ENCODE measurements around the gene FAM171A2.

The FAM171A2 gene

DNA sequence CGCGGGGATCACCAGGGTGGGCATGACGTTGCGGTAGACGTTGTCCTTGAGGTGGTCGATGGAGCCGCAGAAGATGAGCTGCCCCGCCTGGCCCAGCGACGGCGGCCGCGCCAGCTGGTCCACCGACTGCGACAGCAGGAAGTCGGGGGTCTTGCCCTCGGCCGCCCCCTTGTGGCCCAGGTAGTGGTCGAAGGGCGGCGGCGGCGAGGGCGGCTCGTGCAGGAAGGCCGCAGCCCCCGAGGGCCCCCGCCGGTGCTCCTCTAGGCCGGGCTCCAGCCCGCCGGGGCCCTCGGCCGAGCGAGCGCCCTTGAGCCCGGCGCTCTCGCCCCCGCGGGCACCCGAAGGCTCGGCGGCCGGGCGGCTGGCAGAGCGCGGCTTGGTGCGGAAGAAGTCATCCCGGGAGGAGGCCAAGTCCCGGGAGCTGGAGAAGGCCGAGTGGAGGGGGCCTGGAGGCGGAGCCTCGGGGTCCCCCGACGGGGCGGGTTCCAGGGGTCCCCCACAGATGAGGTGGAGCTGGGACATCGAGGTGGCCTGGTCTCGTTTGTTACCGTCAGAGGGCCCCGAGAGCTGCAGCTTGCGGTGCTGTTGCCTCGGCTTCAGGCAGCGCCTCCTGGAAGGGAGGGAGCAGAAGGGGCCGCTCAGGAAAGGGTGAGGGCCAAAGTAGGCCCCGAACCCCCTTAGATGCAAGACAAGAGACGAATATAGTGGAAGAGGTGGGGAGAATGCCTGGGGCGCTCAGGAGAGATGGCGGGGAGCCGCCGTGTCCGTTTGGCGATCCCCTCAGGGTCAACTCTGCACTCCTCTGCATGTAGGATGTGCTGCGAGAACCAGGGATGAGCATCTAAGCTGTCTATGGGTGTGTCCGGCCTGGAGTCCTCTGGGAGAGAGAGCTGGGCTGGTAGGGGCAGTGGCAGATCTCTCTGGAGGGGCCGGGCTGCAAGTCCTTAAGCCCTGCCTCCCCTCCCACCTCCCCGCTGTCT lies 8.8 kb downstream of the FAM171A2 start:
- DNase-seq: no peak
- no peak overlapping the region for H3K4me3 ChIP-seq (ENCODE audit: low read length)

DNA sequence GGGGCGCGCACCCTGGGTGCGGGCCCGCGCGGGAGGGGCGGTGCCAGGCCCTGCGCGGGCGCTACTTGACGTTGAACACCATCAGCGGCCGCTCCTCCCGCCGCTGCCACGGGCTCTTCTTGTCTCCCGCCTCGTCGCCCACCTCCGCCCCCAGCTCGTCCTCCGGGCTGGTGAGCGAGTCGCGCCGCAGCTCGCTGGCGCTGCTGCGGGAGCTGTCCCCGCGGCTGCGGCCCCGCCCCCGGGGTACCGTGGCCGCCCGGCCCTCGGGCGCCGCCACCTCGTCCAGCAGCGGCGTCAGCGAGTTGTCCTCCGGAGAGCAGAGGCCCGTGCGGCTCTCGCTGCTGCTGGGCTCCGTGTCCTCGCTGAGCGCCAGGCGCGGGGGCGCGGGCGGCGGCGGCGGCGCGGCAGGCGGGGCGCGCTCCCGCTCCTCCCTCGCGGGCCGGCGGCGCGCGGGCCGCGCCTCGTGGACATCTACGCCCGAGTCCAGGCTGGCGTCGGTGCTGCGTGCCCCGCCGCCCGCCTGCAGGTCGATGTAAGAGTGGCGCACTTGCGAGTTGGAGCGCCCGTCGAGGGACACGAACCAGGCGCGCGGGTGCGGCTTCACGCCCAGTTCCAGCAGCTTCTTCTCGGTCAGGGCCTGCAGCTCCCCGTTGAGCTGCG lies 9.9 kb downstream of the FAM171A2 start:
- TF ChIP-seq EZH2 (optimal IDR thresholded peaks at IDR 0.05; ENCODE audit: low read depth, low read length) (no peak), EZH2phosphoT487 (IDR thresholded peaks at IDR 0.05; ENCODE audit: low read length) (no peak)
- TF ChIP-seq, protein P1, sequence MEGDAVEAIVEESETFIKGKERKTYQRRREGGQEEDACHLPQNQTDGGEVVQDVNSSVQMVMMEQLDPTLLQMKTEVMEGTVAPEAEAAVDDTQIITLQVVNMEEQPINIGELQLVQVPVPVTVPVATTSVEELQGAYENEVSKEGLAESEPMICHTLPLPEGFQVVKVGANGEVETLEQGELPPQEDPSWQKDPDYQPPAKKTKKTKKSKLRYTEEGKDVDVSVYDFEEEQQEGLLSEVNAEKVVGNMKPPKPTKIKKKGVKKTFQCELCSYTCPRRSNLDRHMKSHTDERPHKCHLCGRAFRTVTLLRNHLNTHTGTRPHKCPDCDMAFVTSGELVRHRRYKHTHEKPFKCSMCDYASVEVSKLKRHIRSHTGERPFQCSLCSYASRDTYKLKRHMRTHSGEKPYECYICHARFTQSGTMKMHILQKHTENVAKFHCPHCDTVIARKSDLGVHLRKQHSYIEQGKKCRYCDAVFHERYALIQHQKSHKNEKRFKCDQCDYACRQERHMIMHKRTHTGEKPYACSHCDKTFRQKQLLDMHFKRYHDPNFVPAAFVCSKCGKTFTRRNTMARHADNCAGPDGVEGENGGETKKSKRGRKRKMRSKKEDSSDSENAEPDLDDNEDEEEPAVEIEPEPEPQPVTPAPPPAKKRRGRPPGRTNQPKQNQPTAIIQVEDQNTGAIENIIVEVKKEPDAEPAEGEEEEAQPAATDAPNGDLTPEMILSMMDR (IDR thresholded peaks at IDR 0.05; ENCODE audit: low read length): no peak
- H3K36me3 ChIP-seq (replicated peaks; ENCODE audit: insufficient read depth, low read length): no peaks in the 10 kb centered on the region

More for the DNA sequence above, 8.8 kb downstream of the FAM171A2 start:
- Histone ChIP-seq H3K36me3 (replicated peaks; ENCODE audit: insufficient read depth, low read length) (no peaks in the 10 kb centered on the region), H3K4me1 (ENCODE audit: low read length) (peaks cover 11% of the 10 kb centered on the region), H3K9me3 (replicated peaks; ENCODE audit: insufficient read depth, low read length) (no peaks in the 10 kb centered on the region), H3K9me2 (replicated peaks; ENCODE audit: insufficient read depth, low read length) (no peaks in the 10 kb centered on the region), H3K27me3 (replicated peaks; ENCODE audit: insufficient read depth, low read length) (no peaks in the 10 kb centered on the region), H3K79me2 (ENCODE audit: low read length) (no peaks in the 10 kb centered on the region), H4K20me1 (ENCODE audit: insufficient read depth, low read length) (no peaks in the 10 kb centered on the region), H3K27ac (ENCODE audit: low read length) (no peak overlapping the region), H3K9ac (ENCODE audit: low read length) (no peak overlapping the region), H3K4me2 (ENCODE audit: low read depth, low read length) (no peak overlapping the region), H2AFZ (ENCODE audit: low read length) (no peak overlapping the region), H3F3A (ENCODE audit: insufficient read depth, low read length) (peaks cover 6% of the 10 kb centered on the region)
- no peak for TF ChIP-seq EZH2phosphoT487 (IDR thresholded peaks at IDR 0.05; ENCODE audit: low read length)
- TF ChIP-seq, protein P1 (IDR thresholded peaks at IDR 0.05; ENCODE audit: low read length): no peak
- no peak for TF ChIP-seq EZH2 (optimal IDR thresholded peaks at IDR 0.05; ENCODE audit: low read depth, low read length)

DNA sequence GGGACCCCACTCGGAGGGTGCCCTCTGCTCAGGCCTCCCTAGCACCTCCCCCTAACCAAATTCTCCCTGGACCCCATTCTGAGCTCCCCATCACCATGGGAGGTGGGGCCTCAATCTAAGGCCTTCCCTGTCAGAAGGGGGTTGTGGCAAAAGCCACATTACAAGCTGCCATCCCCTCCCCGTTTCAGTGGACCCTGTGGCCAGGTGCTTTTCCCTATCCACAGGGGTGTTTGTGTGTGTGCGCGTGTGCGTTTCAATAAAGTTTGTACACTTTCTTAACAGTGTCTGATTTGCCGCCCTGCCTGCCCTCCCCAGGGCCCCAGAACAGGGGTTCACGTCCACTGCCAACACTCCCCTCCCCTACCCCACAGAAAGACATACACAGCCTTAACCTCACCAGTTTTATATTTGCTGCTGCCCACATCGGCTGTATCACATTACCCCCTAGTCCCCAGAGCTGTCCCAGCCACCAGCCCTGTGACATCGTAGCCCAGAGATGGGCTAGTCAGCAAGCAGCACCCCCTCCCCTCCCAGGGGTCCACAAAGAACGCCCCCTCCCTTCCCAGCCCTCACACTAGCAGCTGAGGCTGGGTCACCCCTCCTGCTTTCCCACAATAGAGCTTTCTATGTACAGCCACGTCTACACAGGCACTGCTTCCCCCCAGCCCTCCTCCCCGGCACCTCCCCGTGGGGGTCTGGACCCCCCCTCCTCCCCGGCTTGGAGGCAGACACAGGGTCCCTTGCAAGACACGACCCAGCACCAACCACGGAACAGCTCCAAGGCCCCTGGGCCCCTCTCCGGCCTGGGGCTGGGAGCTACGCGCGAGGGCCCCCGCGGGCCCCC lies 10.6 kb downstream of the FAM171A2 start:
- no peak overlapping the region for H3K4me3 ChIP-seq (ENCODE audit: low read length)
- DNase-seq: no peak

More for the DNA sequence above, 9.9 kb downstream of the FAM171A2 start:
- Histone ChIP-seq H3K9me3 (replicated peaks; ENCODE audit: insufficient read depth, low read length) (no peaks in the 10 kb centered on the region), H3K9ac (ENCODE audit: low read length) (no peak overlapping the region), H4K20me1 (ENCODE audit: insufficient read depth, low read length) (no peaks in the 10 kb centered on the region), H3K27me3 (replicated peaks; ENCODE audit: insufficient read depth, low read length) (no peaks in the 10 kb centered on the region), H3K4me2 (ENCODE audit: low read depth, low read length) (no peak overlapping the region), H2AFZ (ENCODE audit: low read length) (no peak overlapping the region), H3K27ac (ENCODE audit: low read length) (no peak overlapping the region), H3K9me2 (replicated peaks; ENCODE audit: insufficient read depth, low read length) (no peaks in the 10 kb centered on the region), H3F3A (ENCODE audit: insufficient read depth, low read length) (peaks cover under 1% of the 10 kb centered on the region; the same call in 1 of the 2 replicates), H3K4me1 (ENCODE audit: low read length) (peaks cover 6% of the 10 kb centered on the region), H3K4me3 (ENCODE audit: low read length) (no peak overlapping the region), H3K79me2 (ENCODE audit: low read length) (no peaks in the 10 kb centered on the region)
- no peak for DNase-seq

More for the DNA sequence above, 10.6 kb downstream of the FAM171A2 start:
- Histone ChIP-seq H3K27ac (ENCODE audit: low read length) (no peak overlapping the region), H3K9me2 (replicated peaks; ENCODE audit: insufficient read depth, low read length) (no peaks in the 10 kb centered on the region), H3K9ac (ENCODE audit: low read length) (no peak overlapping the region), H3K36me3 (replicated peaks; ENCODE audit: insufficient read depth, low read length) (no peaks in the 10 kb centered on the region), H3K4me2 (ENCODE audit: low read depth, low read length) (no peak overlapping the region), H3K4me1 (ENCODE audit: low read length) (peaks cover 10% of the 10 kb centered on the region), H3F3A (ENCODE audit: insufficient read depth, low read length) (no peaks in the 10 kb centered on the region; the same call in 1 of the 2 replicates), H3K79me2 (ENCODE audit: low read length) (no peaks in the 10 kb centered on the region), H4K20me1 (ENCODE audit: insufficient read depth, low read length) (no peaks in the 10 kb centered on the region), H3K27me3 (replicated peaks; ENCODE audit: insufficient read depth, low read length) (no peaks in the 10 kb centered on the region), H3K9me3 (replicated peaks; ENCODE audit: insufficient read depth, low read length) (no peaks in the 10 kb centered on the region), H2AFZ (ENCODE audit: low read length) (no peak overlapping the region)
- TF ChIP-seq EZH2phosphoT487 (IDR thresholded peaks at IDR 0.05; ENCODE audit: low read length): no peak
- TF ChIP-seq, protein P1 (IDR thresholded peaks at IDR 0.05; ENCODE audit: low read length): no peak
- TF ChIP-seq EZH2 (optimal IDR thresholded peaks at IDR 0.05; ENCODE audit: low read depth, low read length): no peak
